HS-5 (cell line): ENCODE results near the gene EFR3B.
"Not testable (repeated sequence)": the region's sequence is repeated elsewhere in the genome, so short reads cannot be mapped to it uniquely, and the experiment has no call there.

ENCODE experiments used
- DNase-seq: peaks from one replicate; pipeline ENCODE4 v3.0.0-alpha.2; 2012; ENCODE audit warnings: low read depth

EFR3B gene

GRCh38 chr2:25149646-25150045, 107.8 kb downstream of the EFR3B start:
- DNase-seq = no peak

- not testable (repeated sequence) for DNase-seq
These were observed 109.1 kb downstream of the EFR3B start for GRCh38 chr2:25150993-25151392.

- no peak for DNase-seq
These were observed 109.8 kb downstream of the EFR3B start for GRCh38 chr2:25151718-25152117.

GRCh38 chr2:25155401-25155800, 113.5 kb downstream of the EFR3B start:
- DNase-seq = no peak

- no peak for DNase-seq
These were observed 116.4 kb downstream of the EFR3B start for GRCh38 chr2:25158096-25158852.

- no peak for DNase-seq
These were observed 118.1 kb downstream of the EFR3B start for GRCh38 chr2:25159949-25160348.

GRCh38 chr2:25160376-25160775, 118.5 kb downstream of the EFR3B start:
- no peak for DNase-seq

GRCh38 chr2:25161055-25161781, 119.3 kb downstream of the EFR3B start:
- DNase-seq = no peak

- DNase-seq = not testable (repeated sequence)
These were observed 120.2 kb downstream of the EFR3B start for GRCh38 chr2:25162061-25162460.

- DNase-seq = no peak
These were observed 122.7 kb downstream of the EFR3B start for GRCh38 chr2:25164561-25164960.

- no peak for DNase-seq
These were observed 124.4 kb downstream of the EFR3B start for GRCh38 chr2:25165992-25166875.

- DNase-seq = no peak
These were observed 126.6 kb downstream of the EFR3B start, which contains the start of gene POMC for GRCh38 chr2:25168256-25169072. Gene POMC (minus strand): TSS chr2:25168580. CDS start chr2:25164772, 3,808 bp downstream.

- no peak for DNase-seq
These were observed 127.2 kb downstream of the EFR3B start for GRCh38 chr2:25169073-25169470.

- DNase-seq = no peak
These were observed 129.0 kb downstream of the EFR3B start for GRCh38 chr2:25170888-25171287.

GRCh38 chr2:25173719-25174118, 131.8 kb downstream of the EFR3B start:
- DNase-seq = no peak

GRCh38 chr2:25174192-25174861, 132.5 kb downstream of the EFR3B start:
- DNase-seq = no peak

- no peak for DNase-seq
These were observed 134.3 kb downstream of the EFR3B start for GRCh38 chr2:25176138-25176537.

- DNase-seq = no peak
These were observed 134.8 kb downstream of the EFR3B start for GRCh38 chr2:25176541-25177181.

- no peak for DNase-seq
These were observed 135.3 kb downstream of the EFR3B start for GRCh38 chr2:25177211-25177611.

- no peak for DNase-seq
These were observed 137.1 kb downstream of the EFR3B start for GRCh38 chr2:25178976-25179375.
